HK-2 (cell line): ENCODE results near the gene ICAM1.

ENCODE experiments used
- DNase-seq: peaks from one replicate; pipeline ENCODE4 v3.0.0-alpha.2; 2018; ENCODE audit not compliant: unreplicated experiment

The ICAM1 gene

GRCh38 chr19:10292789-10293636 lies 22.1 kb downstream of the ICAM1 start:
- DNase-seq, result no peak

DNA sequence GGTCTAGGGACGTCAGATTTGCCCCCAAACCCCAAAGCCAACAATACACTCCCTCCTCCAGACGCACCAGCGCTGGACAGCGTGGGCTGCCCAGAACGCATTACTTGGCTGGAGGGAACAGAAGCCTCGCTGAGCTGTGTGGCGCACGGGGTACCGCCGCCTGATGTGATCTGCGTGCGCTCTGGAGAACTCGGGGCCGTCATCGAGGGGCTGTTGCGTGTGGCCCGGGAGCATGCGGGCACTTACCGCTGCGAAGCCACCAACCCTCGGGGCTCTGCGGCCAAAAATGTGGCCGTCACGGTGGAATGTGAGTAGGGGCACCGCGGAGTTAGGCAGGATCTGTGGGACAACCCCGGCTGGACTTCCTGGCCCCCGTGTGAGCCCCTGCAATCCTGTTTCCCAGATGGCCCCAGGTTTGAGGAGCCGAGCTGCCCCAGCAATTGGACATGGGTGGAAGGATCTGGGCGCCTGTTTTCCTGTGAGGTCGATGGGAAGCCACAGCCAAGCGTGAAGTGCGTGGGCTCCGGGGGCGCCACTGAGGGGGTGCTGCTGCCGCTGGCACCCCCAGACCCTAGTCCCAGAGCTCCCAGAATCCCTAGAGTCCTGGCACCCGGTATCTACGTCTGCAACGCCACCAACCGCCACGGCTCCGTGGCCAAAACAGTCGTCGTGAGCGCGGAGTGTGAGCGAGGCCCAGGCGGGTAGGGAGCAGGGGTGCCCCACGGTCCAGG lies 22.9 kb downstream of the ICAM1 start:
- DNase-seq, result no peak

DNA sequence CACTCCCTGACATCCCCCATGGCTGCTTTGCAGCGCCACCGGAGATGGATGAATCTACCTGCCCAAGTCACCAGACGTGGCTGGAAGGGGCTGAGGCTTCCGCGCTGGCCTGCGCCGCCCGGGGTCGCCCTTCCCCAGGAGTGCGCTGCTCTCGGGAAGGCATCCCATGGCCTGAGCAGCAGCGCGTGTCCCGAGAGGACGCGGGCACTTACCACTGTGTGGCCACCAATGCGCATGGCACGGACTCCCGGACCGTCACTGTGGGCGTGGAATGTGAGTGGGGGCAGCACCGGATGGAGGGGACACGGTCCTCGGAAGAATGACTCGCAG lies 23.4 kb downstream of the ICAM1 start:
- DNase-seq, result no peak

GRCh38 chr19:10295305-10295846 lies 24.5 kb downstream of the ICAM1 start:
- DNase-seq, result no peak

DNA sequence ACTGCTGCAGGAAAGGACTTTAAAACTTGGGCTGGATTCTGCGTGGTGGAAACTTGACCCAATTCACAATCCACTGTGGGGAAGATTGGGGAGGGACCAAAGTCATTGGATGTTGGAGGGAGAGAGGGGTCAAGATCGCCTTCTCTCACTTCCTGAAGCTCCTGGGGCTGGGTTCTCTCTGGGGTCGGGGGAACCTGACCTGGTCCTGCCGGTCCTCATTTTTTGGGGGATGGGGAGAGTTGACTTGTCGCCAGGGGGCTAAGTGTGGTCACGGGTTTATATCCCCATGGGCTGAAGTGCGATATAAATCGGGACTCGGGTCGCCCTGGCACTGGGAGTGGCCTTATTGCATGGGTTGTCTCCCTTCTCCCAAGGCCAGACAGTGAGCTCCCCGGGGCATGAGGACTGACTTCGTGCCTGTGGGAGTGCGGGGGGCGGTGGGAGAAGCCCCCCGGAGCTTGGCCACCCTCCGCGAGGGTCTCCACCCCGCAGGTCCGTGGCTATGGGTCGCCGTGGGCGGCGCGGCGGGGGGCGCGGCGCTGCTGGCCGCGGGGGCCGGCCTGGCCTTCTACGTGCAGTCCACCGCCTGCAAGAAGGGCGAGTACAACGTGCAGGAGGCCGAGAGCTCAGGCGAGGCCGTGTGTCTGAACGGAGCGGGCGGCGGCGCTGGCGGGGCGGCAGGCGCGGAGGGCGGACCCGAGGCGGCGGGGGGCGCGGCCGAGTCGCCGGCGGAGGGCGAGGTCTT lies 25.1 kb downstream of the ICAM1 start:
- DNase-seq, result no peak

GRCh38 chr19:10299545-10300458 lies 28.9 kb downstream of the ICAM1 start:
- no peak for DNase-seq

GRCh38 chr19:10305139-10305806 lies 34.4 kb downstream of the ICAM1 start:
- DNase-seq, result no peak

DNA sequence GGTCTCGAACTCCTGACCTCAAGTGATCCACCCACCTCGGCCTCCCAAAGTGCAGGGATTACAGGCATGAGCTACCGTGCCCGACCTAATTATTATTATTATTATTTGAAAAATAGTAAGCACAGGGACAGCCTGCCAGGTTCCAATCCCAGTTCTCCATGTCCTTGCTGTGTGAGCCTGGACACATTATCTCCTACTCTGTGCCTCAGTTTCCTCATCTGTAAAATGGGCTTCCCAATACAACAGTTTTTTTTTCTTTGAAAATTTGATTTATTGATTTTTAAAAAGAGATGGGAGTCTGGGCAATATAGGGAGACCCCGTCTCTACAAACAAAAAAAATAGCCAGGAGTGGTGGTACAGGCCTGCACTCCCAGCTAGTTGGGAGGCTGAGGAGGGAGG lies 35.4 kb downstream of the ICAM1 start:
- no peak for DNase-seq

- DNase-seq, result no peak
These were observed 38.5 kb downstream of the ICAM1 start, which contains the start of gene ZGLP1 for GRCh38 chr19:10309423-10309822. TSS of gene ZGLP1 (minus strand) at chr19:10309815.

DNA sequence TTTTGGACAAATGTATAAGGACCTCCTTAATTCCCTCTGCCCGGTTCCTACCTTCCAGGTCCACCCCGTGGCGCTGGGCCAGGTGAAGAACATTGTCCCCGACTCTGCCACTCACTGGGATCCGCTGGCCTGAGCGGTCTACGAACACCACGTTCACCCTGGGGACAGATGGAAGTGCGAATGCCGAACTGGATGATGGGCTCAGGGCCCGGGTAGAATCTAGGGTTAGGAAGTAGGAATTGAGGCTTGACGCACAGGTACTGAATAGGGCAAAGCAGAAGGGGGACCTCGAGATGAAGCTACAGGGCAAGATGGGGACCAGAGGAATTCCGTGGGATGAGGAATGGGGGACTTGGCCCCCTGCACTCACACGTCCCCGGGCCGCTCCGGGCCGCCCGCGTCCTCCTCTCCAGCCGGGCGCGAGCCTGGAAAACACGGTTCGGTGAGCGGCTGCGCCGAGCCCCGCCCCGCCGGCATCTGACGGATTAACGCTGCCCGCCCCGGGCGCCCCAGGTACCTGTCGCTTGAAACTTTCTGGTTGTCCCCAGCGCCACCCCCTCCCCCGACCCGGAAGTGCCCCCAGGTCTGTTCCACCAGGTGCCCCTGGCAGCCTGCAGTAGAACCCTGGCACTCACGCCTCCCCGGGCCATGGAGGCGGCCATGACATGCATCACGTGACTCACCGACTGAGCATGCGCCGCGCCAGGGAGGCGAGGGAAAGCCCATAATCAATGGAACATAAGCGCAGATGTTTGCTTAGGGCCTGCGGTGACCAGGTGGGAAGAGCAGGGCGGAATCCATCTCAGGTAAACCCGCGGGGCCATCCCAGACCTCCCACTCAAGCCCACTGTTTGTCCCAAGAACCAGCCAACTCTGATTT lies 44.7 kb downstream of the ICAM1 start, which contains the start of gene FDX2:
FDX2 (minus strand) TSS at position 681 of the 880 bp plus-strand sequence; CDS start at position 662, 19 bp downstream.
- DNase-seq, result peak; percentile 91

- DNase-seq, result no peak
These were observed 45.5 kb downstream of the ICAM1 start for GRCh38 chr19:10316229-10317044.

DNA sequence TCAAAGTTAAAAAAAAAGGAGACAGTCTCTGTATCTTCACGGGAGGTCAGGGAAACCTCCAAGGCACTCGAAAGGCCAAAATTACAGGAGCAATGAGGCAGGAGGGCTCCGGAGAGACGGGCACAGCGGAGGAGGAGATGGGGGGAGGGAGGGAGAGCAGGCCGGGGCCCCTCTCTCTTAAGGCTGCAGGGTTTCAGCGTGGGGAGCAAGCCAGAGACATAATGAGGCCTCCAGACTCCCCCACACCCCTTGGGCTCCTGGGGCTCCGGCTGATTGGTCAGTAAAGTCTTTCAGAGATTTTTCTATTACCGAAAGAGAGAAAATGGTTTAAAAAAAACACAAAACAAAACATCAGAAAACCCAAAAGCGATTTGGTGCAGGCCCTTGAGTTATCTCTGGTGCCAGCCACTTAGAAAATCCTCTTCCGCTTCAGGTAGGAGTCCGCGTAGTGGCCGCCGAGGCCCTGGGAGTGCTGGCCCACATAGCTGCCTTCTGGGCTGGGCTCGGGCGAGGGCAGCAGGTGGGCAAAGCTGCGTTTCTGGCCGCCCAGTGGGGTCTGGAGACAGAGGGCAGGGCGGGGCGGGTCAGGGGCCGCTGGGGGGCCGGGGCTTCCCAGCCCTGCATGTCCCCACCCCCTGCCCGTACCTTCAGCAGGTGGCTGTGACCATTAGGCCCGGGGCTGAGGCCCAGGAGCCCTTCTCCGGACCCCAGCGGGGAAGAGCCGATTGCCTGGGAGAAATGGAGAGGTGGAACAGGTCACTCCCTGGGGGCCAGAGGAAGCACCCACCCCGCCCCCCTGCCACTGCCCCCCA lies 46.3 kb downstream of the ICAM1 start:
- no peak for DNase-seq

- no peak for DNase-seq
These were observed 47.0 kb downstream of the ICAM1 start for GRCh38 chr19:10317857-10318462.

GRCh38 chr19:10318807-10319682 lies 48.1 kb downstream of the ICAM1 start:
- DNase-seq, result no peak

- no peak for DNase-seq
These were observed 49.9 kb downstream of the ICAM1 start for GRCh38 chr19:10320602-10321416.
